ENCODE measurements around the gene TMEM52.
"Not testable (repeated sequence)": the region's sequence is repeated elsewhere in the genome, so short reads cannot be mapped to it uniquely, and the experiment has no call there.

The TMEM52 gene

GRCh38 chr1:1945782-1946393 is 26.8 kb upstream of the TMEM52 start:
- no peak for DNase-seq

GRCh38 chr1:1943834-1944570 is 24.9 kb upstream of the TMEM52 start:
- DNase-seq: peak; percentile 78

GRCh38 chr1:1942753-1943656 is 23.9 kb upstream of the TMEM52 start:
- no peak for DNase-seq

- no peak for DNase-seq
These were observed 23.0 kb upstream of the TMEM52 start for GRCh38 chr1:1941868-1942752.

GRCh38 chr1:1941211-1941841 is 22.2 kb upstream of the TMEM52 start:
- no peak for DNase-seq

GRCh38 chr1:1940123-1940425 is 21.0 kb upstream of the TMEM52 start:
- no peak for DNase-seq

DNA sequence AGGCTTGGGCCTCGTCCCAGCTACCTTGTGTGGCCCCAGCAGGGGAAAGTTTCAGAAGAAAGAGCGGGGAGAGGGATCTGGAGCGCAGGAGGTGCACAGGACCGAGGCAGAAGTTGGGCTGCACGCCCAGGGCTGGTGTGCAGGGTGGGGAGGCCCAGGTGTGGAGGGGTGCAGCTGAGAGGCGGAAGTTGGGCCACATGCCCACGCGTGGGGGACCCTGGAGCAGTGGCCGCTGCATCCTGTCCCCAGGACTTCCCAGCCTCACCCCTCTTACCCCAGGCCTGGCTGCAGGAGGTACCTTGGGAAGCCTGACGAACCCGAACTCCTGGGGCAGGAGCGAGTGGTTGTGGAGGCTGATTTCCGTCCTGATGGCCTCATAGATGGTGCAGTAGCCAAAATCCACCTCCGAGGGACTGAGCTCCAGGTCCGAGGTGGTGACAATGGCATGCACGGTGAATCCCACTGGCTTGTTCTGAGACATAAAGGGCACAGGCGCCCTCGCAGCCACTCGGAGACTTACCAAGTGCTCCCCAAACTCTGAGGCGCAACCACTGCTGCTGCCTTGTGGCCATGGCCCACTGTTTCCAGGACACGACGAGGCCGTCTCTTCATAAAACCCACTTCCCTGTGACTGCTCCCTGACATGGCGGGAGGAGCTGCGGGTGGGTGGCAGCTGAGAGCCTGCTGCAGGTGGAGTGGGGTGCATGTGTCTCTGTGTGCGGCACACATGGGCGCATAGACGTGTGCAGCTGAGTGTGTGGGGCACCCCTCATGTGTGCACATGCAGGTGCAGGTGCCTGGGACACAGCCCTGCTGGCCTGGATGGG is 20.4 kb upstream of the TMEM52 start:
- DNase-seq: no peak

DNA sequence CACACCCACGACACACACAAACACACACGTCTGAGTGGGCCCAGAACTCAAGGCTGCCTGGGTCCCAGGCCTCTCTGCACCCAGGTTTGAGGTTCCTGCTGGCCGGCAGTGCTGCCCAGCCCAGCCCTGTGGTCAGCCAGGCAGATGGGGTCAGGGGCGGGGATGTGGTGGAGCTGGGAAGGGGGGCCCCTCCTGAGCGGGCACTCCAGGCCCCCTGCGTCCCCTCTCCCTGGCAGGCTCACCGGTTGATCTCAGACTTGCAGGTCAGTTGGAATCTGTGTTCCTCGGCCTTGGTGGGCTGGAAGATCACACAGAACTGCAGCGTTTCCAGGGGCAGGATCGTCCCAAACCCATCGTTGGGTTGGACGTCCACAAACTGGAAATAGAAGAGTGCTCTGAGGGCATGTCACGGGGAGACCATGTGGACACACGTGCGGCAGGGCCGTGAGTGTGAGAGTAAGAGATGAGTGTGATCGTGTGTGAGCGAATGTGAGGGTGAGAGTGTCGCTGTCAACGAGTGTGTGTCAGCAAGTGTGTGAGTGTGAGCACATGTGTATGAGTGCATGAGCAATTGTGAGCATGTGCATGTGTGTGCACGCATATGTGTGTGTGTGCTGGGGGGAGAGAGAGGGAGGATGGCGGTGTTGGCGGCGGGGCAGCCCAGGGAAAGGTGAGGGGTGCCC is 19.7 kb upstream of the TMEM52 start:
- no peak for DNase-seq

DNA sequence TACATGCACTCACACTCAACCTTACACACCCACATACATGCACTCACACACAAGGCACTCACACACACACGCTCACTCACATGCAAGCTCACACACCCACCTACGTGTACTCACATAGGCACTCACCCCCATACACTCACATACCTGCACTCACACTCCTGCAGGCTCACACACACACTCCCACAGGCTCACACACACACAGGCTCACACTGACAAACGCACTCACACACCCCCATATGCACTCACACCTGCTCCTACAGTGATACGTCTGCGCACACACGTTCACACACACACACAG is 19.1 kb upstream of the TMEM52 start:
- no peak for DNase-seq

GRCh38 chr1:1937549-1938275 is 18.6 kb upstream of the TMEM52 start:
- no peak for DNase-seq

DNA sequence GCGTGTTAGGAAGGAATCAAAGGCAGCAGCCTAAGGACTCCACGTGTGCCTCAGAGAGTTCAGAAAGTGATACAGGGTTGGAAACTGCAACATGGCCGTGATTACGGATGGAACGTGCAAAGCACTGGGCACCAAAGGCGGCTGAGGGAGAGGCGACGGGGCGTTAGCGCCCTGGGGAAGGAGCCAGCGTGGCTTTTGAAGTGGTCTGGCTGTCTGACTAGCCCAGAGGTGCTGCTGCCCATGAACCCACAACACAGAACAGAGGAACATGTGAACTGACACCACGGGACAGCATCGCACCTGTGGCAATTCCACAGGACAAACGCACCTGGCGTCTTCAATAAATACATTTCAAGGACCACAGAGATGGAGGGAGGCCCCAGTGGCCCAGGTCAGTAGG is 18.0 kb upstream of the TMEM52 start:
- DNase-seq: no peak

DNA sequence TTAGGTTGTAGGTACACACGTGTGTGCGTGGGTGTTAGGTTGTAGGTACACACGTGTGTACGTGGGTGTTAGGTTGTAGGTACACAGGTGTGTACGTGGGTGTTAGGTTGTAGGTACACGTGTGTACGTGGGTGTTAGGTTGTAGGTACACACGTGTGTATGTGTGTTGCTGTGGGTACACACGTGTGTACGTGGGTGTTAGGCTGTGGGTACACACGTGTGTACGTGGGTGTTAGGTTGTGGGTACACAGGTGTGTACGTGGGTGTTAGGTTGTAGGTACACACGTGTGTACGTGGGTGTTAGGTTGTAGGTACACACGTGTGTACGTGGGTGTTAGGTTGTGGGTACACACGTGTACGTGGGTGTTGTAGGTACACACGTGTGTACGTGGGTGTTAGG is 15.8 kb upstream of the TMEM52 start:
- DNase-seq: not testable (repeated sequence)

DNA sequence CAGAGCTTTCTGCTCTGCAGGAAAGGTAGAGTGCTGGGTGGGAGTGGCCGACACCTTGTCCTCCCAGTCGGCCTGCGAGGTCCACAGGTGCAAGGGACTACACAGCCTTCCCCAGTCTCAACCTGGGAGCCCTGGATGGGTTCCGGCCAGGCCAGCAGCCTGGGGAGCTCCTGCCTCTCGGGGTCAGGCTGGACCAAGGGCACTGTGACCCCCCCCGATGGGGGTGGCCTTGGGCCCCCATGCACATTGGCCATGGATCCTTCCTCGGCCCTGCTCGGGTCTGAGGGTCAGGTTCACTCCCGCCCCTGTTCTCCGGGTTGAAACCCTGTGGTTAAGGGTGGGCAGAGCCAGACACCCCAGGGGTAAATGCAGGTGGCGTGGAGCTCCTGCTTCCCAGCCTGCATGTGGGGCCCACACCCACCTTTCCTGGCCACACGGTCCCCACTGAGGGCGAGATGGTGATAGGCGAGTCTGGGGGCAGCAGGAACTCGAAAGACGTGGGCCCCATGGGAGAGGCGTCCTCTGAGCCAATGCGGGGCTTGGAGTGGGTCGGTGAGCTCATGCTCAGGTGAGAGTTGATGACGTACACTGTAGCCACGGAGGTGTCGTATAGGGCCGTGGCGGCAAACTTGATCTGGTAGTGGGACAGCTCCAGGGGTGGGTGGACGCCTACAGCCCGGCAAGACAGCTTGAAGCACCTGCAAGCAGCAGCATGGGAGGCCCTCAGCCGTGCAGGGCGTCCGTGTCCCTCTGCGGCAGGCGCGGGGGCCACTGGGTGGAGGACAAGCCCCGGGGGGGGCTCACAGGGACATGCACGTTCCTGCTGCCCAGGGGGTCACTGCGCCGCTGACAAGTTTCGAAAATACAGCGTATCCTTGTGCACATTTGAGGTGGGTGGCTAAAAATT is 10.8 kb upstream of the TMEM52 start:
- DNase-seq: peak; percentile 10

- DNase-seq: no peak
These were observed 10.1 kb upstream of the TMEM52 start for GRCh38 chr1:1929102-1929638.

- DNase-seq: no peak
These were observed 9.4 kb upstream of the TMEM52 start for GRCh38 chr1:1928231-1929101.

GRCh38 chr1:1927751-1928150 is 8.7 kb upstream of the TMEM52 start:
- DNase-seq: no peak

DNA sequence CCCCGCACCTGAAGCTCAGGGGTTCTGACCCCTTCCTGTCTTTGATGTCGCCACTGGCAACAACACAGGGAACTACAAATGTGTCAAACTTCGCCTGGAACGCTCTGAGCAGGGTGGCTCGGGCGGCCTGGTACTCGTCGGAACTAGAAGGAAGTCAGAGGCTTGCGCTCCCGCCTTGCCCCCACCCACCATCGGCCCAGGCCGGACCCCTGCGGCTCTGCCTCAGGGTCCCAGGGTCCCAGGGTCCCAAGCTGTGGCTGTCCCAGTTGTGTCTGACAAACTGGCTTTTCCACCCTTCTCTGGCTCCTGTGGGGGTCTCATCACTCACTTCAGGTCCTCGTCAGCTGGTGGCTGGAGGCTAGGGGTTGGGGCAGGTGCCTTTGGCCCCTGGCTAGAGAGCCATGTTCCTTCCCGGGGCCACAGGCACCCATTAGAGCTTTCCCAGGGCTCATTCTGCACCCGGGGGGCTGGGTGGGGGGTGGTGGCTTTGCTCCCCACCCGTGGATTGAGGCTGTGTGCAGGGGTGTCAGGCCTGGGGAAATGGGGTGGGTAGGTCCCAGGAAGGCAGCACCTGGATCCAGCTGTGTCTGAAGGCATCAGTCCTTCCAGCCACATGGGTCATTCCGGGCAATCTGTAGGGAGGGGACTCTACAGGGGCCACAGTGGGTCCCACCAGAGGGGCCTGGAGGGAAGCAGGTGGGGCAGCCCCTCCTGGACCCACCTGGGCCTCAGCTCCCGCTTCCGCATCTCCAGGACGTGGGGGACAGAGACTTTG is 8.0 kb upstream of the TMEM52 start:
- no peak for DNase-seq

All from 8988T (cell line).